GM21423 (cell line): ENCODE results near the gene SYNM.

Source experiments
- ATAC-seq: cut with Tn5 transposase; IDR thresholded peaks from one replicate; pipeline ENCODE4 v1.9.1; 2021; ENCODE audit warnings: mild to moderate bottlenecking, moderate library complexity; ENCODE audit not compliant: unreplicated experiment

The SYNM gene

GRCh38 chr15:99165020-99165790 lies 60.3 kb downstream of the SYNM start:
- ATAC-seq: no peak

- no peak for ATAC-seq
Measured at GRCh38 chr15:99165956-99166689, 61.2 kb downstream of the SYNM start.

- ATAC-seq: no peak
Measured at GRCh38 chr15:99167201-99167600, 62.3 kb downstream of the SYNM start.

GRCh38 chr15:99167640-99168039 lies 62.8 kb downstream of the SYNM start:
- peak; percentile 56 for ATAC-seq

- ATAC-seq: no peak
Measured at GRCh38 chr15:99168601-99169580, 64.0 kb downstream of the SYNM start.

- ATAC-seq: no peak
Measured at GRCh38 chr15:99169769-99170311, 65.0 kb downstream of the SYNM start.

- no peak for ATAC-seq
Measured at GRCh38 chr15:99170476-99171065, 65.7 kb downstream of the SYNM start.

GRCh38 chr15:99172171-99172570 lies 67.3 kb downstream of the SYNM start:
- ATAC-seq: no peak

GRCh38 chr15:99172989-99173388 lies 68.1 kb downstream of the SYNM start:
- ATAC-seq: no peak

GRCh38 chr15:99174567-99175395 lies 69.9 kb downstream of the SYNM start:
- ATAC-seq: no peak

GRCh38 chr15:99176757-99177156 lies 71.9 kb downstream of the SYNM start:
- no peak for ATAC-seq

GRCh38 chr15:99177679-99178078 lies 72.8 kb downstream of the SYNM start:
- ATAC-seq: no peak

- ATAC-seq: no peak
Measured at GRCh38 chr15:99180086-99180963, 75.4 kb downstream of the SYNM start.

- no peak for ATAC-seq
Measured at GRCh38 chr15:99180964-99181306, 76.1 kb downstream of the SYNM start.

GRCh38 chr15:99181545-99181971 lies 76.7 kb downstream of the SYNM start:
- ATAC-seq: no peak

- ATAC-seq: no peak
Measured at GRCh38 chr15:99182791-99183190, 77.9 kb downstream of the SYNM start.
